ENCODE measurements around the gene ANAPC5.
"Not testable (repeated sequence)": the region's sequence is repeated elsewhere in the genome, so short reads cannot be mapped to it uniquely, and the experiment has no call there.

ANAPC5 gene

GRCh38 chr12:121307397-121307796 lies 44.8 kb downstream of the ANAPC5 start:
- not testable (repeated sequence) for DNase-seq (ENCODE audit: low read depth)

GRCh38 chr12:121304306-121304705 lies 47.9 kb downstream of the ANAPC5 start:
- DNase-seq (ENCODE audit: low read depth), result no peak

- DNase-seq (ENCODE audit: low read depth), result no peak
These were observed 50.3 kb downstream of the ANAPC5 start for GRCh38 chr12:121301876-121302275.

GRCh38 chr12:121300083-121300819 lies 52.0 kb downstream of the ANAPC5 start:
- no peak for DNase-seq (ENCODE audit: low read depth)

GRCh38 chr12:121299662-121300061 lies 52.5 kb downstream of the ANAPC5 start:
- DNase-seq (ENCODE audit: low read depth), result no peak

GRCh38 chr12:121298411-121298810 lies 53.8 kb downstream of the ANAPC5 start:
- DNase-seq (ENCODE audit: low read depth), result not testable (repeated sequence)

GRCh38 chr12:121297435-121297991 lies 54.7 kb downstream of the ANAPC5 start:
- peak; percentile 65 for DNase-seq (ENCODE audit: low read depth)

- DNase-seq (ENCODE audit: low read depth), result peak; percentile 92
These were observed 55.4 kb downstream of the ANAPC5 start, which contains the start of gene CAMKK2 for GRCh38 chr12:121296618-121297434. CAMKK2 (minus strand) TSS chr12:121296709; CDS start chr12:121274526, 22,183 bp downstream.

GRCh38 chr12:121295746-121296617 lies 56.2 kb downstream of the ANAPC5 start:
- DNase-seq (ENCODE audit: low read depth), result no peak

- DNase-seq (ENCODE audit: low read depth), result peak; percentile 1
These were observed 57.0 kb downstream of the ANAPC5 start for GRCh38 chr12:121295116-121295745.

GRCh38 chr12:121294151-121294889 lies 57.9 kb downstream of the ANAPC5 start:
- no peak for DNase-seq (ENCODE audit: low read depth)

- DNase-seq (ENCODE audit: low read depth), result no peak
These were observed 58.6 kb downstream of the ANAPC5 start for GRCh38 chr12:121293603-121294002.

GRCh38 chr12:121290410-121290809 lies 61.8 kb downstream of the ANAPC5 start:
- DNase-seq (ENCODE audit: low read depth), result no peak

GRCh38 chr12:121289962-121290361 lies 62.2 kb downstream of the ANAPC5 start:
- DNase-seq (ENCODE audit: low read depth), result no peak

GRCh38 chr12:121288986-121289385 lies 63.2 kb downstream of the ANAPC5 start:
- no peak for DNase-seq (ENCODE audit: low read depth)

- DNase-seq (ENCODE audit: low read depth), result no peak
These were observed 63.9 kb downstream of the ANAPC5 start for GRCh38 chr12:121288158-121288845.

- no peak for DNase-seq (ENCODE audit: low read depth)
These were observed 64.8 kb downstream of the ANAPC5 start for GRCh38 chr12:121287267-121287954.

GRCh38 chr12:121285856-121286255 lies 66.4 kb downstream of the ANAPC5 start:
- DNase-seq (ENCODE audit: low read depth), result no peak
